ENCODE data around the gene ENAH. TPM values are rescaled to one million over a fixed set of nuclear protein-coding genes. Genes with fewer than 3 reads are reported as not detected.

Gene ENAH
- total RNA-seq, 4 donors from 2014 or later: 158 to 295 (median 225) TPM

- TF ChIP-seq POLR2A (IDR thresholded peaks at IDR 0.05) (no peak), POLR2AphosphoS5 (IDR thresholded peaks at IDR 0.05) (no peak), EP300 (IDR thresholded peaks at IDR 0.05) (no peak)
- TF ChIP-seq, protein P1, sequence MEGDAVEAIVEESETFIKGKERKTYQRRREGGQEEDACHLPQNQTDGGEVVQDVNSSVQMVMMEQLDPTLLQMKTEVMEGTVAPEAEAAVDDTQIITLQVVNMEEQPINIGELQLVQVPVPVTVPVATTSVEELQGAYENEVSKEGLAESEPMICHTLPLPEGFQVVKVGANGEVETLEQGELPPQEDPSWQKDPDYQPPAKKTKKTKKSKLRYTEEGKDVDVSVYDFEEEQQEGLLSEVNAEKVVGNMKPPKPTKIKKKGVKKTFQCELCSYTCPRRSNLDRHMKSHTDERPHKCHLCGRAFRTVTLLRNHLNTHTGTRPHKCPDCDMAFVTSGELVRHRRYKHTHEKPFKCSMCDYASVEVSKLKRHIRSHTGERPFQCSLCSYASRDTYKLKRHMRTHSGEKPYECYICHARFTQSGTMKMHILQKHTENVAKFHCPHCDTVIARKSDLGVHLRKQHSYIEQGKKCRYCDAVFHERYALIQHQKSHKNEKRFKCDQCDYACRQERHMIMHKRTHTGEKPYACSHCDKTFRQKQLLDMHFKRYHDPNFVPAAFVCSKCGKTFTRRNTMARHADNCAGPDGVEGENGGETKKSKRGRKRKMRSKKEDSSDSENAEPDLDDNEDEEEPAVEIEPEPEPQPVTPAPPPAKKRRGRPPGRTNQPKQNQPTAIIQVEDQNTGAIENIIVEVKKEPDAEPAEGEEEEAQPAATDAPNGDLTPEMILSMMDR (IDR thresholded peaks at IDR 0.05): no peak
- H3K4me1 ChIP-seq: peaks cover 15 to 98% (median 32%) of the 10 kb centered on the region in 3 donors
- peak overlapping the region; percentile 78 to 93 (median 88) for H3K27ac ChIP-seq
- 47% methylated on average over 3 of the region's 9 CpGs; no CpG with 5 or more reads in 1 of the 2 donors for WGBS, 2 donors (ENCODE audit: low coverage in 1 of 2)
- no peaks in the 10 kb centered on the region for H3K27me3 ChIP-seq
- H3K4me3 ChIP-seq: peak overlapping the region in 1 of 2 donors; percentile 43
- peak; percentile 2 for ATAC-seq
- no peaks in the 10 kb centered on the region for H3K9me3 ChIP-seq
- no peaks in the 10 kb centered on the region for H3K36me3 ChIP-seq
Observed at GRCh38 chr1:225446981-225447615, 205.8 kb downstream of the ENAH start.

DNA sequence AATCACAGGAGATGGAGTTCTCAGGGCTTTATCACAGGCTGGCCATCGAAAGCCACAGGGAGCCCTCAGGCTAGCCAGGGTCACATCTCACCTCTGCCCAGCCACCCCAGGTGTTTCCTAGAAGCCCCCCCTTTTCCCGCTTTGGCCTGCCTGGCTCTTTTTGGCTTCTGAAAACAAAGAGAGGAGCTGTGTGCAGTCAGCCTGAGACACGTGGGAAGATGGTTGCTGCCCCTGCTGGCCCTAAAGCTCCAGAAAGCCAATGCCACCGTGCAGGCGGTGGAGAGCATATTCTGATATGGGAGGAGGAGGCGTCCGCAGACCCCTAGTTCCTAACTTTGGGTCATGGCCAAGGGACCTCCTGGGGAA lies 206.3 kb downstream of the ENAH start:
- no peaks in the 10 kb centered on the region for H3K27me3 ChIP-seq
- ATAC-seq: no peak
- H3K4me3 ChIP-seq: no peak overlapping the region
- H3K36me3 ChIP-seq: no peaks in the 10 kb centered on the region
- no peak for TF ChIP-seq POLR2A (IDR thresholded peaks at IDR 0.05)
- TF ChIP-seq, protein P1 (IDR thresholded peaks at IDR 0.05): peak in 1 of 4 experiments; percentile 24
- no peaks in the 10 kb centered on the region for H3K9me3 ChIP-seq
- WGBS, 2 donors (ENCODE audit: low coverage in 1 of 2): 51 to 61% methylated on average over 2 of the region's 7 CpGs
- peak overlapping the region; percentile 78 to 93 (median 88) for H3K27ac ChIP-seq
- H3K4me1 ChIP-seq: peaks cover 15 to 98% (median 32%) of the 10 kb centered on the region in 3 donors

- H3K4me1 ChIP-seq: peaks cover 15 to 98% (median 32%) of the 10 kb centered on the region in 3 donors
- H3K9me3 ChIP-seq: no peaks in the 10 kb centered on the region
- no peaks in the 10 kb centered on the region for H3K27me3 ChIP-seq
- peak overlapping the region; percentile 78 to 93 (median 88) for H3K27ac ChIP-seq
- peak; percentile 82 for TF ChIP-seq POLR2AphosphoS5 (IDR thresholded peaks at IDR 0.05)
- TF ChIP-seq EP300 (IDR thresholded peaks at IDR 0.05): peak; percentile 34
- TF ChIP-seq, protein P1 (IDR thresholded peaks at IDR 0.05): no peak
- H3K36me3 ChIP-seq: no peaks in the 10 kb centered on the region
- peak; percentile 32 for ATAC-seq
- no peak overlapping the region for H3K4me3 ChIP-seq
- WGBS, 2 donors (ENCODE audit: low coverage in 1 of 2): 48 to 49% methylated on average over 6 to 8 of the region's 9 CpGs
Observed at GRCh38 chr1:225445639-225446594, 207.0 kb downstream of the ENAH start.

DNA sequence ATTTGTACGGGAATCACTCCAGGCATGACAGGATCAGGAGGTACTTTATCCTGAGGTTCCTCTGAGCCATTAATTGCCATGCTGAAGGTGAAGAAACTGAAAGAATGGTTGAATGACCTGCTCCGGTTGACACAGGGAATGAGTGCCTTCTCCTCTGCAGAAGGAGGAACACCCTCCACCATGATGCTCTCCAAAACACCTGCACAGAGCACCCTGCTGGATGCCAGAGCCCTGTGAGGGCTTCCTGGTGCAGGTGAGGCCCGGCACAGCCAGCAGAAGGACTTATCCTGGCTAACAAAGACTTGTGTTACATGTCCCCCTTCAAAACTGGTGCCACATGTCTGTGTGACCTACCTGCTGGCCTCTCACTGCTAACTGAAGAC lies 210.8 kb downstream of the ENAH start:
- Histone ChIP-seq H3K4me1 (peaks cover 15 to 74% (median 18%) of the 10 kb centered on the region in 3 donors), H3K27me3 (no peaks in the 10 kb centered on the region), H3K4me3 (no peak overlapping the region), H3K27ac (peak overlapping the region in 3 of 4 donors; percentile 61 to 86 (median 65)), H3K36me3 (no peaks in the 10 kb centered on the region), H3K9me3 (no peaks in the 10 kb centered on the region)
- no peak for ATAC-seq
- 58 to 100% methylated on average over 1 to 2 of the region's 3 CpGs for WGBS, 2 donors (ENCODE audit: low coverage in 1 of 2)
- TF ChIP-seq POLR2AphosphoS5 (IDR thresholded peaks at IDR 0.05): no peak
- TF ChIP-seq POLR2A (IDR thresholded peaks at IDR 0.05): no peak
- TF ChIP-seq, protein P1 (IDR thresholded peaks at IDR 0.05): no peak
- no peak for TF ChIP-seq EP300 (IDR thresholded peaks at IDR 0.05)

All from gastroesophageal sphincter (tissue), 4 donors.